ENCODE data around the gene LLCFC1.

The LLCFC1 gene

DNA sequence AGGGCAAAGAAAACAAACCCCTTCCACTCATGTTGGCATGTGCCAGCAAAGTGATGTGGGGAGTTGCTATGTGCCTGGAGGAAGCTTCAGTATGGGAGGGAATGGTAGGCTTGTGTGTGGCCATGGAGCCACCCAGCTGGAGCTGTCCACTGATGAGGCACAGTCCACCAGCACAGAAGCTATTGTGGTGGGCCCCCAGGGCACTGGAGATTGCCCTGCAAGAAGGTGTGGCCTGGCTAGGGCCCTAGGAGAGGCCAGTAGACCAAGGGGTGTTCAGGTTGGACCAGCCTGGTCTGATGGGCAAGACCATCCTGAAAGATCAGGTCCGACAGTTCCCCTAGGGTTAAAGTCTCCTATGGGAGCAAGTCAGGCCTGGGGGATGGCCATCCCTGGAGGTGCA is 45.0 kb downstream of the LLCFC1 start:
- no peak overlapping the region for H3K27ac ChIP-seq
- TF ChIP-seq, protein P1, sequence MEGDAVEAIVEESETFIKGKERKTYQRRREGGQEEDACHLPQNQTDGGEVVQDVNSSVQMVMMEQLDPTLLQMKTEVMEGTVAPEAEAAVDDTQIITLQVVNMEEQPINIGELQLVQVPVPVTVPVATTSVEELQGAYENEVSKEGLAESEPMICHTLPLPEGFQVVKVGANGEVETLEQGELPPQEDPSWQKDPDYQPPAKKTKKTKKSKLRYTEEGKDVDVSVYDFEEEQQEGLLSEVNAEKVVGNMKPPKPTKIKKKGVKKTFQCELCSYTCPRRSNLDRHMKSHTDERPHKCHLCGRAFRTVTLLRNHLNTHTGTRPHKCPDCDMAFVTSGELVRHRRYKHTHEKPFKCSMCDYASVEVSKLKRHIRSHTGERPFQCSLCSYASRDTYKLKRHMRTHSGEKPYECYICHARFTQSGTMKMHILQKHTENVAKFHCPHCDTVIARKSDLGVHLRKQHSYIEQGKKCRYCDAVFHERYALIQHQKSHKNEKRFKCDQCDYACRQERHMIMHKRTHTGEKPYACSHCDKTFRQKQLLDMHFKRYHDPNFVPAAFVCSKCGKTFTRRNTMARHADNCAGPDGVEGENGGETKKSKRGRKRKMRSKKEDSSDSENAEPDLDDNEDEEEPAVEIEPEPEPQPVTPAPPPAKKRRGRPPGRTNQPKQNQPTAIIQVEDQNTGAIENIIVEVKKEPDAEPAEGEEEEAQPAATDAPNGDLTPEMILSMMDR (conservative IDR thresholded peaks at IDR 0.05; ENCODE audit: low read depth), result no peak
- DNase-seq (ENCODE audit: low spot score), result no peak
- ChIA-PET POLR2A (ENCODE audit: low non-redundant PET) (no interaction called here), CTCF (no interaction called here)
